Measurements from ENCODE around the gene C11orf86. TPM values are rescaled to one million over a fixed set of nuclear protein-coding genes. Genes with fewer than 3 reads are reported as not detected.

C11orf86 gene
- total RNA-seq, 2 donors from 2014 or later, result not detected

- TF ChIP-seq POLR2A (IDR thresholded peaks at IDR 0.05) (no peak), CTCF (IDR thresholded peaks at IDR 0.05) (no peak), POLR2AphosphoS5 (IDR thresholded peaks at IDR 0.05) (no peak)
- no peaks in the 10 kb centered on the region for H3K9me3 ChIP-seq
- intact Hi-C loops (cut with DNase I), result no loop called here
- no peaks in the 10 kb centered on the region for H3K27me3 ChIP-seq (replicated peaks; ENCODE audit: insufficient read depth)
- H3K36me3 ChIP-seq, result no peaks in the 10 kb centered on the region
- H3K27ac ChIP-seq, result no peak overlapping the region
- WGBS, result 45% methylated on average over 2 of the region's 2 CpGs
- H3K4me1 ChIP-seq (replicated peaks), result no peaks in the 10 kb centered on the region
- H3K4me3 ChIP-seq, result no peak overlapping the region
- no peak for DNase-seq (ENCODE audit: low spot score)
Measured at GRCh38 chr11:66992041-66992440, 16.9 kb downstream of the C11orf86 start.

- intact Hi-C loops (cut with DNase I), result no loop called here
- Histone ChIP-seq H3K9me3 (no peaks in the 10 kb centered on the region), H3K27me3 (replicated peaks; ENCODE audit: insufficient read depth) (no peaks in the 10 kb centered on the region), H3K27ac (no peak overlapping the region), H3K4me3 (no peak overlapping the region), H3K4me1 (replicated peaks) (no peaks in the 10 kb centered on the region), H3K36me3 (no peaks in the 10 kb centered on the region)
- TF ChIP-seq POLR2AphosphoS5 (IDR thresholded peaks at IDR 0.05) (no peak), POLR2A (IDR thresholded peaks at IDR 0.05) (no peak), CTCF (IDR thresholded peaks at IDR 0.05) (no peak)
- 72% methylated on average over 8 of the region's 8 CpGs for WGBS
- DNase-seq (ENCODE audit: low spot score), result no peak
Measured at GRCh38 chr11:66996609-66997273, 21.6 kb downstream of the C11orf86 start.

GRCh38 chr11:66999555-66999954 is 24.5 kb downstream of the C11orf86 start:
- no peaks in the 10 kb centered on the region for H3K9me3 ChIP-seq
- intact Hi-C loops (cut with DNase I), result no loop called here
- WGBS, result 86% methylated on average over 7 of the region's 7 CpGs
- no peaks in the 10 kb centered on the region for H3K4me1 ChIP-seq (replicated peaks)
- no peaks in the 10 kb centered on the region for H3K36me3 ChIP-seq
- H3K4me3 ChIP-seq, result no peak overlapping the region
- no peaks in the 10 kb centered on the region for H3K27me3 ChIP-seq (replicated peaks; ENCODE audit: insufficient read depth)
- TF ChIP-seq POLR2A (IDR thresholded peaks at IDR 0.05) (no peak), CTCF (IDR thresholded peaks at IDR 0.05) (no peak), POLR2AphosphoS5 (IDR thresholded peaks at IDR 0.05) (no peak)
- H3K27ac ChIP-seq, result no peak overlapping the region
- DNase-seq (ENCODE audit: low spot score), result no peak

GRCh38 chr11:67001332-67001731 is 26.2 kb downstream of the C11orf86 start:
- H3K27me3 ChIP-seq (replicated peaks; ENCODE audit: insufficient read depth), result no peaks in the 10 kb centered on the region
- no peak for TF ChIP-seq POLR2A (IDR thresholded peaks at IDR 0.05)
- TF ChIP-seq POLR2AphosphoS5 (IDR thresholded peaks at IDR 0.05), result no peak
- TF ChIP-seq CTCF (IDR thresholded peaks at IDR 0.05), result no peak
- WGBS, result 89% methylated on average over 5 of the region's 5 CpGs
- no peaks in the 10 kb centered on the region for H3K4me1 ChIP-seq (replicated peaks)
- intact Hi-C loops (cut with DNase I), result no loop called here
- H3K36me3 ChIP-seq, result no peaks in the 10 kb centered on the region
- no peak for DNase-seq (ENCODE audit: low spot score)
- H3K9me3 ChIP-seq, result no peaks in the 10 kb centered on the region
- H3K4me3 ChIP-seq, result no peak overlapping the region
- no peak overlapping the region for H3K27ac ChIP-seq

GRCh38 chr11:67002297-67002913 is 27.3 kb downstream of the C11orf86 start:
- no peak for DNase-seq (ENCODE audit: low spot score)
- no peaks in the 10 kb centered on the region for H3K27me3 ChIP-seq (replicated peaks; ENCODE audit: insufficient read depth)
- TF ChIP-seq CTCF (IDR thresholded peaks at IDR 0.05), result no peak
- 49% methylated on average over 8 of the region's 8 CpGs for WGBS
- H3K4me3 ChIP-seq, result no peak overlapping the region
- no peaks in the 10 kb centered on the region for H3K36me3 ChIP-seq
- H3K4me1 ChIP-seq (replicated peaks), result no peaks in the 10 kb centered on the region
- no peaks in the 10 kb centered on the region for H3K9me3 ChIP-seq
- intact Hi-C loops (cut with DNase I), result no loop called here
- no peak overlapping the region for H3K27ac ChIP-seq
